Brain microvascular endothelial cell (primary cell): ENCODE measurements around the gene NRM.
"Not testable (repeated sequence)": the region's sequence is repeated elsewhere in the genome, so short reads cannot be mapped to it uniquely, and the experiment has no call there.

Experiments
- DNase-seq: peaks from one replicate; pipeline ENCODE4 v3.0.0-alpha.2; 2020
- H3K27ac ChIP-seq: fragments of 250-450 bp; sonication (Bioruptor Pico); 2 replicates; pipeline ENCODE4 v1.5.1; 2020; ENCODE audit warnings: mild to moderate bottlenecking, moderate library complexity
- H3K27me3 ChIP-seq: fragments of 250-450 bp; sonication (Bioruptor Pico); replicated peaks from 2 replicates; pipeline ENCODE4 v1.5.1; 2020; ENCODE audit warnings: mild to moderate bottlenecking
- H3K36me3 ChIP-seq: fragments of 250-450 bp; sonication (Bioruptor Pico); replicated peaks from 2 replicates; pipeline ENCODE4 v1.5.1; 2020; ENCODE audit warnings: mild to moderate bottlenecking
- H3K4me3 ChIP-seq: 2 replicates; pipeline ENCODE4 v1.5.1; 2011; ENCODE audit warnings: low read depth, mild to moderate bottlenecking, control low read depth, low read length, moderate library complexity
- in situ Hi-C: cut with HindIII; loops from 2 replicates; pipeline ENCODE4 v1.10.0; 2017; ENCODE audit warnings: low sequenced_read_pairs, low pct_ligation_motif_present
- TF ChIP-seq, protein P1 (sequence below): IDR thresholded peaks from 2 replicates; pipeline ENCODE4 v1.5.1; 2011; ENCODE audit warnings: low read depth, mild to moderate bottlenecking, moderate library complexity, low read length, control low read depth, inconsistent platforms; ENCODE audit errors: missing control alignments

Gene NRM

DNA sequence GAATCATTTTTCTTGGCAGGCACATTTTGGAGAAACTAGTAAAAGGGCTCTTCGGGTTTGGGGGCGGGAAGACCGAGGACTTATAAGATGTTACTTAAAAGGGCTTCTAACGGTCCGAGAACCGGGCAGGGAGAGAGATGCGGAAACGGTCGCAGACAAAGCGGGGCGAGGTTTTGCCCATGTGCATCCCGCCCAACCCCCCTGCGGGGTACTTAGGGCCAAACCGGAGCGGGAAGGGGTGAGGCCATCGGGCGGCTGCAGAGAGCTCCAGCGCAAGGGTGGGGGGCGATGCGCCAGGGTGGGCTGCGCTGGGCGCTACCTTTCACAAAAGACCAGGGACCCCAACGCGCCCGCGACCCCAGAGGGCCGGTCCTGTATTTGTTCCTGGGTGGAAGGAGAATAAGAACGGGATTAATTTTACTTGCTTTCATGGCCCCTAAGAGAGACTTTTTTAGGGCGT lies 30.0 kb upstream of the NRM start:
- in situ Hi-C loops = no loop called here
- H3K4me3 ChIP-seq = peak overlapping the region; percentile 77
- no peak for DNase-seq

DNA sequence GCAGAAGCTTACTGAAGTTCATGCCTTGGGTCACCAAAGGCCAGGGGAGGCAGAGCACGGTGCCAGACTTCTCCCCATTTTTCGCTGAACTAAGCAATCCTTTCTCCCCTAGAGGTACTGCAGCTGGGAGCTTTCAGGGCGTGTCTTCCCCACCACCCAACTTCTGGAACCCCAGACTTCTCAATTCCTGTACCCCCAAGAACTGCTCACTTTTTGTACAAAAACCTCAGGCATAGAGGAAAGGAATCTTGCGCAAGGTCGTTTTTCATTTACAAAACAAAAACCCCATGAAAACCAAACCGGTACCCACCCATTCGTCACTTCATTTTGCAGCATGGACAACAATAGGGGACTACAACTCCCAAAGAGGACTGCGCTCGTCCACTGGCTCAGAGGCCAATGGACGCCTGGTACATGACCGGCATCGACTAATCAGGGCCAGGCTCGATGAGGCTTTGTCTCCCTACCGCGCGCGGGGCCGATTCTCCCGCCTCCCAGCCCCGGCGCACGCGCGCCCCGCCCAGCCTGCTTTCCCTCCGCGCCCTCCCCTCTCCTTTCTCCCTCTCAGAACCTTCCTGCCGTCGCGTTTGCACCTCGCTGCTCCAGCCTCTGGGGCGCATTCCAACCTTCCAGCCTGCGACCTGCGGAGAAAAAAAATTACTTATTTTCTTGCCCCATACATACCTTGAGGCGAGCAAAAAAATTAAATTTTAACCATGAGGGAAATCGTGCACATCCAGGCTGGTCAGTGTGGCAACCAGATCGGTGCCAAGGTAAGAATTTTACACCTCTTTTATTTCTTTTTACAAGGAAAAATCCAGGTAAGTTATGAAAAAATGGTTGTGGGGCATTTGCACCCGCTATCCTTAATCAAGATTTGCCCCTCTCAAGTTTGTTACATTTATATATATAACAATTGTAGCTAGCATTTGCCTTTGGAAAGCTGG lies 29.3 kb upstream of the NRM start, which contains the start of gene TUBB:
TSS of gene TUBB (plus strand) at position 562 of the 947 bp plus-strand sequence. CDS start at position 717, 155 bp downstream.
- in situ Hi-C loops = no loop called here
- TF ChIP-seq, protein P1, sequence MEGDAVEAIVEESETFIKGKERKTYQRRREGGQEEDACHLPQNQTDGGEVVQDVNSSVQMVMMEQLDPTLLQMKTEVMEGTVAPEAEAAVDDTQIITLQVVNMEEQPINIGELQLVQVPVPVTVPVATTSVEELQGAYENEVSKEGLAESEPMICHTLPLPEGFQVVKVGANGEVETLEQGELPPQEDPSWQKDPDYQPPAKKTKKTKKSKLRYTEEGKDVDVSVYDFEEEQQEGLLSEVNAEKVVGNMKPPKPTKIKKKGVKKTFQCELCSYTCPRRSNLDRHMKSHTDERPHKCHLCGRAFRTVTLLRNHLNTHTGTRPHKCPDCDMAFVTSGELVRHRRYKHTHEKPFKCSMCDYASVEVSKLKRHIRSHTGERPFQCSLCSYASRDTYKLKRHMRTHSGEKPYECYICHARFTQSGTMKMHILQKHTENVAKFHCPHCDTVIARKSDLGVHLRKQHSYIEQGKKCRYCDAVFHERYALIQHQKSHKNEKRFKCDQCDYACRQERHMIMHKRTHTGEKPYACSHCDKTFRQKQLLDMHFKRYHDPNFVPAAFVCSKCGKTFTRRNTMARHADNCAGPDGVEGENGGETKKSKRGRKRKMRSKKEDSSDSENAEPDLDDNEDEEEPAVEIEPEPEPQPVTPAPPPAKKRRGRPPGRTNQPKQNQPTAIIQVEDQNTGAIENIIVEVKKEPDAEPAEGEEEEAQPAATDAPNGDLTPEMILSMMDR = peak; percentile 27
- no peaks in the 10 kb centered on the region for H3K27me3 ChIP-seq

More for the DNA sequence above, 30.0 kb upstream of the NRM start:
- peak overlapping the region; percentile 83 for H3K27ac ChIP-seq
- H3K27me3 ChIP-seq = no peaks in the 10 kb centered on the region
- peaks cover 47% of the 10 kb centered on the region for H3K36me3 ChIP-seq
- TF ChIP-seq, protein P1 = no peak

DNA sequence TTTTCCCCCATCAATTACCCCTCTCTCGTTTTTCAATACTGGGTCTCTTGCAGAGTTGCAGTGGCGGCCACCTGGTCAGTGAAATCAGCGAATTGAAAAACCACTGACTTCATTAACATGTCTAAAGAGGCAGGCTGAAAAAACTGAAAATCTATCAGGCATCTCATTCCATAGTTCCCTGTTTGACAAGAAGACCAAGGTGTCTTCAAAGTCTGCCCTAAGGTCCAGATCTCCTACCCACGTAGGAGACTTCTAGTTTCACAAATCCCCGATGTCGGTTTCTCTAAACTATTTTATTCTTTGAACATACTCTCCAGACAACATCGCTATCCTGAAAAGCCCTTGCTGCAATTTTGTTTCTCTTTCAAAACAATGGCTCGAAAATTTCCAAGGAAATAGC lies 28.6 kb upstream of the NRM start:
- H3K4me3 ChIP-seq = peak overlapping the region; percentile 77
- in situ Hi-C loops = no loop called here

More for the DNA sequence above, 29.3 kb upstream of the NRM start, which contains the start of gene TUBB:
- Histone ChIP-seq H3K27ac (peak within 1 kb of the TSS; percentile 83), H3K36me3 (peaks cover 40% of the 10 kb centered on the region), H3K4me3 (peak within 1 kb of the TSS; percentile 77)
- DNase-seq = peak; percentile 98

DNA sequence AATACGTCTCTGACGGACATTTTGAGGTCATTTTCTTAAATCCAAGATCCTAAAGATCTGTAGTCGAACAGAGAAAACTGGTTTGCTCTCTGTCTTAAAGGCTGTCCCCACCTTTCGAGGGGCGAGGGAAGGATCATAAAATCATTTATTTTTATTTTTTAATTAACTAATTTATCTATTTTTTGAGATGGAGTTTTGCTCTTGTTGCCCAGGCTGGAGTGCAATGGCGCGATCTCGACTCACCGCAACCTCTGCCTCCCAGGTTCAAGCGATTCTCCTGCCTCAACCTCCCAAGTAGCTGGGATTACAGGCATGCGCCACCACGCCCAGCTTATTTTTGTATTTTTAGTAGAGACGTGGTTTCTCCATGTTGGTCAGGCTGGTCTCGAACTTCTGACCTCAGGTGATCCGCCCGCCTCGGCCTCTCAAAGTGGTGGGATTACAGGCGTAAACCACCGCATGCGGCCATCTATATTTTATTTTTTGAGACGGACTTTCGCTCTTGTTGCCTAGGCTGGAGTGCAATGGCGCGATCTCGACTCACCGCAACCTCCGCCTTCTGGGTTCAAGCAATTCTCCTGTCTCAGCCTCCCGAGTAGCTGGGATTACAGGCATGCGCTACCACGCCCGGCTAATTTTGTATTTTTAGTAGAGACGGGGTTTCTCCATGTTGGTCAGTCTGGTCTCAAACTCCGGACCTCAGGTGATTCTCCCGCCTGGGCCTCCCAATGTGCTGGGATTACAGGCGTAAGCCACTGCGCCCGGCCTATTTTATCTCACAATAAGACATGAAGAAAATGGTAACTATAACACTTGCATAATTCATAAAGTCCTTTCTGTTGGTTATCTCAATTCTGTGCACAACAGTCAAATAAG lies 27.3 kb upstream of the NRM start:
- Histone ChIP-seq H3K27ac (peak overlapping the region; percentile 88), H3K4me3 (peak overlapping the region; percentile 22), H3K36me3 (peaks cover 24% of the 10 kb centered on the region)
- in situ Hi-C loops, DNase-seq, H3K27me3 ChIP-seq: not testable (repeated sequence)

More for the DNA sequence above, 28.6 kb upstream of the NRM start:
- TF ChIP-seq, protein P1 = no peak
- no peak for DNase-seq
- no peaks in the 10 kb centered on the region for H3K27me3 ChIP-seq
- peak overlapping the region; percentile 50 for H3K27ac ChIP-seq
- peaks cover 33% of the 10 kb centered on the region for H3K36me3 ChIP-seq

DNA sequence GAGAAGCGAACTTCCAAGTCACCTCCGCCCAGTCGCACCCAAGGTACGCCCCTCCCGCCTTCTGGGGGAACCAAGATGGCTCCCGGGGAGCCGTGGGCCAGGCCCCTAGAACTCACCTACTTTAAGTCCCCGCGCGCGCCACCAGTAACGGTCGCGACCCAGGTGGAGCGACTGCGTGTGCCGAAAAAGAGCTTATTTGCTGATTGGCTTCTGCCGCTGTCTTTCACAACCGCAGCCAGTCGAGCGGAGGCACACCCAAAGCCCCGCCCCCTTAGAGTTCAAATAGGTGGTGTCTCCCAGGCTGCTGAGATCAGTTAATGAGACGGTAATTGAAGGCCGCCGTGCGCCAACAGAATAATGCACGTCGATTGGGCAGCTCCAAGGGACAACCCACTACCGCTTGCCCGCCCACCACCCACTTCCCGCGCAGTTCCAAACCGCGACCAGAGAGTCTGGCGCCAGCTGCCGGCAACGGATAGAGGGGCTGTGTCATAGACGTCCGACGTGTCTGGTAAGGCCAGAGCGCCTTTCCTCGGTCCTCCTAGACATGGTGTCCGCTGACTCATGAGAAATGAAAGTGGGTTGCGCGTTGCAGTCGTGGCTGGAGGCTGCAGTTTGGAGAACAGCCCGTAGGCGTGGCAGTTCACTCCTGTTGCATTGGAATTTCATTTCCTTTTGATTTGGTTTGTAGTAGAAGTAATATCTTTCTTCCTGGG lies 26.5 kb upstream of the NRM start, which contains the start of gene MDC1:
TSS of gene MDC1 (minus strand) at position 153 of the 716 bp plus-strand sequence. CDS start 2,106 bp downstream, outside the sequence.
- in situ Hi-C loops = no loop called here
- TF ChIP-seq, protein P1 = peak; percentile 47
- H3K4me3 ChIP-seq = peak within 1 kb of the TSS; percentile 76

More for the DNA sequence above, 26.5 kb upstream of the NRM start, which contains the start of gene MDC1:
- peak; percentile 100 for DNase-seq
- Histone ChIP-seq H3K36me3 (peaks cover 24% of the 10 kb centered on the region), H3K27ac (peak within 1 kb of the TSS; percentile 93), H3K27me3 (no peaks in the 10 kb centered on the region)
